DMS 273 (cell line): ENCODE measurements around the gene DGCR6.
"Not testable (repeated sequence)": the region's sequence is repeated elsewhere in the genome, so short reads cannot be mapped to it uniquely, and the experiment has no call there.

Source experiments
- DNase-seq: peaks from one replicate; lab custom pipeline; 2025; ENCODE audit not compliant: unreplicated experiment; lab: John Stamatoyannopoulos, UW

Gene DGCR6

GRCh38 chr22:18929459-18929858 is 23.3 kb downstream of the DGCR6 start:
- no peak for DNase-seq

GRCh38 chr22:18931905-18932652 is 26.0 kb downstream of the DGCR6 start:
- DNase-seq = no peak

- no peak for DNase-seq
Observed at GRCh38 chr22:18933914-18934313, 27.8 kb downstream of the DGCR6 start.

- DNase-seq = not testable (repeated sequence)
Observed at GRCh38 chr22:18934688-18935087, 28.6 kb downstream of the DGCR6 start.

GRCh38 chr22:18935889-18936529 is 29.9 kb downstream of the DGCR6 start, which contains the start of gene PRODH:
PRODH (minus strand) TSS chr22:18936293; CDS start chr22:18936287, 6 bp downstream.
- DNase-seq = no peak

- not testable (repeated sequence) for DNase-seq
Observed at GRCh38 chr22:18938691-18939090, 32.6 kb downstream of the DGCR6 start.

GRCh38 chr22:18947105-18947504 is 41.0 kb downstream of the DGCR6 start:
- DNase-seq = not testable (repeated sequence)

- no peak for DNase-seq
Observed at GRCh38 chr22:18947905-18948304, 41.8 kb downstream of the DGCR6 start.

- DNase-seq = no peak
Observed at GRCh38 chr22:18950141-18950540, 44.0 kb downstream of the DGCR6 start.

- DNase-seq = no peak
Observed at GRCh38 chr22:18952022-18952421, 45.9 kb downstream of the DGCR6 start.

GRCh38 chr22:18953128-18953527 is 47.0 kb downstream of the DGCR6 start:
- not testable (repeated sequence) for DNase-seq

- DNase-seq = peak; percentile 65
Observed at GRCh38 chr22:18954303-18954989, 48.3 kb downstream of the DGCR6 start.

- DNase-seq = no peak
Observed at GRCh38 chr22:18954990-18955571, 49.0 kb downstream of the DGCR6 start.

GRCh38 chr22:18955696-18956095 is 49.6 kb downstream of the DGCR6 start:
- DNase-seq = no peak

- DNase-seq = not testable (repeated sequence)
Observed at GRCh38 chr22:18956121-18956895, 50.2 kb downstream of the DGCR6 start.

GRCh38 chr22:18956956-18957355 is 50.8 kb downstream of the DGCR6 start:
- not testable (repeated sequence) for DNase-seq

- not testable (repeated sequence) for DNase-seq
Observed at GRCh38 chr22:18957621-18958320, 51.7 kb downstream of the DGCR6 start.

- not testable (repeated sequence) for DNase-seq
Observed at GRCh38 chr22:18958321-18958705, 52.2 kb downstream of the DGCR6 start.

GRCh38 chr22:18958738-18959137 is 52.6 kb downstream of the DGCR6 start:
- not testable (repeated sequence) for DNase-seq

GRCh38 chr22:18959266-18959665 is 53.1 kb downstream of the DGCR6 start:
- not testable (repeated sequence) for DNase-seq
